Liver (tissue), 9 donors: ENCODE measurements around the gene PPME1. TPM values are rescaled to one million over a fixed set of nuclear protein-coding genes. Genes with fewer than 3 reads are reported as not detected.

Source experiments
- DNase-seq: peaks from one replicate; pipeline ENCODE4 v3.0.0-alpha.2; 2017; ENCODE audit warnings: low spot score
- H3K27ac ChIP-seq, 2 donors: one replicate each; pipeline ENCODE4 v1.7.0; 2013; ENCODE audit warnings: inconsistent platforms in 2 of 2, low read length in 2 of 2, control low read depth in 1 of 2, low read depth in 1 of 2, mild to moderate bottlenecking in 1 of 2
- H3K27me3 ChIP-seq, 4 donors: one replicate each; pipeline versions ENCODE4 v1.6.1 to v1.7.0; 2013; ENCODE audit warnings: low read length in 3 of 4, inconsistent platforms in 1 of 4, mild to moderate bottlenecking in 1 of 4, moderate library complexity in 1 of 4; ENCODE audit not compliant: control insufficient read depth in 4 of 4, insufficient read depth in 4 of 4
- H3K36me3 ChIP-seq, 4 donors: one replicate each; pipeline versions ENCODE4 v1.6.1 to v1.7.0; 2013; ENCODE audit warnings: low read length in 3 of 4, mild to moderate bottlenecking in 3 of 4, low read depth in 1 of 4, moderate library complexity in 1 of 4; ENCODE audit not compliant: control insufficient read depth in 4 of 4, insufficient read depth in 3 of 4
- H3K4me1 ChIP-seq, 4 donors: one replicate each; pipeline versions ENCODE4 v1.6.1 to v1.7.0; 2013; ENCODE audit warnings: low read length in 3 of 4, mild to moderate bottlenecking in 3 of 4, moderate library complexity in 1 of 4; ENCODE audit not compliant: control insufficient read depth in 4 of 4, insufficient read depth in 4 of 4
- H3K4me3 ChIP-seq, 3 donors: one replicate each; pipeline versions ENCODE4 v1.6.1 to v1.7.0; 2013; ENCODE audit warnings: low read length in 3 of 3, control low read depth in 1 of 3, low read depth in 1 of 3, mild to moderate bottlenecking in 1 of 3
- H3K9ac ChIP-seq, 2 donors: one replicate each; pipeline ENCODE4 v1.7.0; 2013; ENCODE audit warnings: low read length in 2 of 2, mild to moderate bottlenecking in 2 of 2, moderate library complexity in 2 of 2, control low read depth in 1 of 2, low read depth in 1 of 2
- H3K9me3 ChIP-seq, 4 donors: one replicate each; pipeline versions ENCODE4 v1.6.1 to v1.7.0; 2013; ENCODE audit warnings: low read length in 3 of 4; ENCODE audit not compliant: control insufficient read depth in 4 of 4
- EGR1 ChIP-seq, 2 donors: IDR thresholded peaks; 2 replicates each; pipeline ENCODE4 v1.6.1; 2016 to 2018; ENCODE audit warnings: antibody characterized with exemption in 2 of 2, low read depth in 2 of 2
- FOXA1 ChIP-seq: IDR thresholded peaks from 2 replicates; pipeline ENCODE4 v1.6.1; 2016; ENCODE audit warnings: antibody characterized with exemption
- FOXA2 ChIP-seq: IDR thresholded peaks from 2 replicates; pipeline ENCODE4 v1.6.1; 2016; ENCODE audit warnings: antibody characterized with exemption
- GABPA ChIP-seq, 2 donors: IDR thresholded peaks in 1 of 2; conservative IDR thresholded peaks in 1 of 2; 2 replicates each; pipeline ENCODE4 v1.6.1; 2016; ENCODE audit warnings: antibody characterized with exemption in 2 of 2, mild to moderate bottlenecking in 1 of 2, moderate library complexity in 1 of 2
- HNF4A ChIP-seq, 2 donors: conservative IDR thresholded peaks; 2 replicates each; pipeline ENCODE4 v1.6.1; 2016; ENCODE audit warnings: antibody characterized with exemption in 2 of 2, mild to moderate bottlenecking in 2 of 2
- HNF4G ChIP-seq: IDR thresholded peaks from 2 replicates; pipeline ENCODE4 v1.6.1; 2016; ENCODE audit warnings: antibody characterized with exemption
- JUND ChIP-seq, 2 donors: IDR thresholded peaks; 2 replicates each; pipeline ENCODE4 v1.6.1; 2016; ENCODE audit warnings: antibody characterized with exemption in 2 of 2
- NR2F2 ChIP-seq: IDR thresholded peaks from 2 replicates; pipeline ENCODE4 v1.6.1; 2016; ENCODE audit warnings: antibody characterized with exemption
- RAD21 ChIP-seq, 2 donors: IDR thresholded peaks; 2 replicates each; pipeline ENCODE4 v1.6.1; 2016; ENCODE audit warnings: antibody characterized with exemption in 2 of 2, mild to moderate bottlenecking in 2 of 2
- RXRA ChIP-seq, 2 donors: IDR thresholded peaks; 2 replicates each; pipeline ENCODE4 v1.6.1; 2017 to 2018; ENCODE audit warnings: antibody characterized with exemption in 2 of 2, mild to moderate bottlenecking in 1 of 2
- SP1 ChIP-seq: IDR thresholded peaks from 2 replicates; pipeline ENCODE4 v1.6.1; 2018; ENCODE audit warnings: antibody characterized with exemption, mild to moderate bottlenecking
- TAF1 ChIP-seq: conservative IDR thresholded peaks from 2 replicates; pipeline ENCODE4 v1.6.1; 2016; ENCODE audit warnings: antibody characterized with exemption, mild to moderate bottlenecking
- YY1 ChIP-seq: IDR thresholded peaks from 2 replicates; pipeline ENCODE4 v1.6.1; 2016; ENCODE audit warnings: antibody characterized with exemption, mild to moderate bottlenecking
- WGBS: extraction: QIAGEN DNeasy Blood & Tissue Kit; methylation state at CpG from one replicate; pipeline ENCODE4 v1.1.7; 2013; 5-methylcytosine and 5-hydroxymethylcytosine counted together
- polyA plus RNA-seq, 2 donors: library from polyadenylated mRNA; stranded (reverse) in 1 of 2; unstranded in 1 of 2; fragments of 200-250 nt in 1 of 2; fragments of >200 nt in 1 of 2; fragmentation: Nextera tagmentation in 1 of 2; extraction: Ambion mirVana in 1 of 2; gene quantifications; one replicate each; pipeline versions ENCODE4 v1.2.1 to v1.2.3, GENCODE V29; 2013 to 2015
- total RNA-seq, 2 donors: library from RNA; depleted of rRNA; stranded (reverse); fragments of >200 nt; gene quantifications; one replicate each; pipeline ENCODE4 v1.2.3, GENCODE V29; 2014
- TF ChIP-seq, protein P1 (sequence below): IDR thresholded peaks from 2 replicates; pipeline ENCODE4 v1.6.1; 2016; ENCODE audit warnings: antibody characterized with exemption
- TF ChIP-seq, protein P2 (sequence below): IDR thresholded peaks from 2 replicates; pipeline ENCODE4 v1.6.1; 2016; ENCODE audit warnings: antibody characterized with exemption
- TF ChIP-seq, protein P3 (sequence below): fragments of 150-350 bp; IDR thresholded peaks from 2 replicates; pipeline ENCODE4 v1.5.1; 2017; ENCODE audit warnings: improper control_type of control experiment, low read depth, low read length; ENCODE audit not compliant: missing input control
- TF ChIP-seq, protein P4 (sequence below): IDR thresholded peaks from 2 replicates; pipeline ENCODE4 v1.6.1; 2016; ENCODE audit warnings: antibody characterized with exemption, mild to moderate bottlenecking
- TF ChIP-seq, protein P5 (sequence below): IDR thresholded peaks from 2 replicates; pipeline ENCODE4 v1.6.1; 2016; ENCODE audit warnings: antibody characterized with exemption
- donor health status: healthy.
- donor health status: healthy.
- donor health status: healthy.
- donor health status: healthy.
- donor health status: healthy.

Gene PPME1
- total and polyA plus RNA-seq, 4 donors: 9.1 to 47.4 (median 13.6) TPM

DNA sequence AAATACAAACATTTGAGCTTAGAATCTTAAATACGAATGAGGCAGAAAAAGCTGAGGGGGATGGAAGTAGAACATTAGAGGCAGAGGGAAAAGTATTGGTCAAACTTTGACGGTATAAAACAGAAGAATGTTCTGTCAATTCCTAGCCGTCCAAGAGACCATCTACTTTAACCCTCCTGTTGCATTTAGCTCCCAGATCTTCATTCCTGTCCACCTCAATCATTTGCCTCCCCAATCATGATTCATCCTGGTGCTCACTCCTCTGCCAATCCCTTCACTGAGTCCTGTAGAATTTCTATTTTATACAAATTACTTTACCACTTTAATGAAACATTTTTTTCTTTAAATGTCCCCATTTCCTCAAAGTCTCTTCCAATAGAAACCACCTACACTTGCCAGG is 28.5 kb upstream of the PPME1 start:
- DNase-seq: no peak
- no peaks in the 10 kb centered on the region for H3K27me3 ChIP-seq
- H3K9me3 ChIP-seq: no peaks in the 10 kb centered on the region
- TF ChIP-seq SP1 (no peak), FOXA1 (no peak), HNF4G (no peak), NR2F2 (no peak), RAD21 (IDR thresholded peaks at IDR 0.05) (no peak), EGR1 (IDR thresholded peaks at IDR 0.05; ENCODE audit: low read depth in 2 of 2) (no peak), RXRA (IDR thresholded peaks at IDR 0.05) (no peak), HNF4A (conservative IDR thresholded peaks at IDR 0.05) (no peak), TAF1 (no peak), FOXA2 (no peak), JUND (IDR thresholded peaks at IDR 0.05) (no peak), YY1 (no peak), GABPA (IDR thresholded peaks at IDR 0.05 in 1 of 2, conservative IDR thresholded peaks at IDR 0.05 in 1 of 2) (no peak)
- TF ChIP-seq, protein P1, sequence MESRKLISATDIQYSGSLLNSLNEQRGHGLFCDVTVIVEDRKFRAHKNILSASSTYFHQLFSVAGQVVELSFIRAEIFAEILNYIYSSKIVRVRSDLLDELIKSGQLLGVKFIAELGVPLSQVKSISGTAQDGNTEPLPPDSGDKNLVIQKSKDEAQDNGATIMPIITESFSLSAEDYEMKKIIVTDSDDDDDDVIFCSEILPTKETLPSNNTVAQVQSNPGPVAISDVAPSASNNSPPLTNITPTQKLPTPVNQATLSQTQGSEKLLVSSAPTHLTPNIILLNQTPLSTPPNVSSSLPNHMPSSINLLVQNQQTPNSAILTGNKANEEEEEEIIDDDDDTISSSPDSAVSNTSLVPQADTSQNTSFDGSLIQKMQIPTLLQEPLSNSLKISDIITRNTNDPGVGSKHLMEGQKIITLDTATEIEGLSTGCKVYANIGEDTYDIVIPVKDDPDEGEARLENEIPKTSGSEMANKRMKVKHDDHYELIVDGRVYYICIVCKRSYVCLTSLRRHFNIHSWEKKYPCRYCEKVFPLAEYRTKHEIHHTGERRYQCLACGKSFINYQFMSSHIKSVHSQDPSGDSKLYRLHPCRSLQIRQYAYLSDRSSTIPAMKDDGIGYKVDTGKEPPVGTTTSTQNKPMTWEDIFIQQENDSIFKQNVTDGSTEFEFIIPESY: no peak
- TF ChIP-seq, protein P2, sequence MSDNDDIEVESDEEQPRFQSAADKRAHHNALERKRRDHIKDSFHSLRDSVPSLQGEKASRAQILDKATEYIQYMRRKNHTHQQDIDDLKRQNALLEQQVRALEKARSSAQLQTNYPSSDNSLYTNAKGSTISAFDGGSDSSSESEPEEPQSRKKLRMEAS: no peak
- TF ChIP-seq, protein P3, sequence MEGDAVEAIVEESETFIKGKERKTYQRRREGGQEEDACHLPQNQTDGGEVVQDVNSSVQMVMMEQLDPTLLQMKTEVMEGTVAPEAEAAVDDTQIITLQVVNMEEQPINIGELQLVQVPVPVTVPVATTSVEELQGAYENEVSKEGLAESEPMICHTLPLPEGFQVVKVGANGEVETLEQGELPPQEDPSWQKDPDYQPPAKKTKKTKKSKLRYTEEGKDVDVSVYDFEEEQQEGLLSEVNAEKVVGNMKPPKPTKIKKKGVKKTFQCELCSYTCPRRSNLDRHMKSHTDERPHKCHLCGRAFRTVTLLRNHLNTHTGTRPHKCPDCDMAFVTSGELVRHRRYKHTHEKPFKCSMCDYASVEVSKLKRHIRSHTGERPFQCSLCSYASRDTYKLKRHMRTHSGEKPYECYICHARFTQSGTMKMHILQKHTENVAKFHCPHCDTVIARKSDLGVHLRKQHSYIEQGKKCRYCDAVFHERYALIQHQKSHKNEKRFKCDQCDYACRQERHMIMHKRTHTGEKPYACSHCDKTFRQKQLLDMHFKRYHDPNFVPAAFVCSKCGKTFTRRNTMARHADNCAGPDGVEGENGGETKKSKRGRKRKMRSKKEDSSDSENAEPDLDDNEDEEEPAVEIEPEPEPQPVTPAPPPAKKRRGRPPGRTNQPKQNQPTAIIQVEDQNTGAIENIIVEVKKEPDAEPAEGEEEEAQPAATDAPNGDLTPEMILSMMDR: no peak
- TF ChIP-seq, protein P4, sequence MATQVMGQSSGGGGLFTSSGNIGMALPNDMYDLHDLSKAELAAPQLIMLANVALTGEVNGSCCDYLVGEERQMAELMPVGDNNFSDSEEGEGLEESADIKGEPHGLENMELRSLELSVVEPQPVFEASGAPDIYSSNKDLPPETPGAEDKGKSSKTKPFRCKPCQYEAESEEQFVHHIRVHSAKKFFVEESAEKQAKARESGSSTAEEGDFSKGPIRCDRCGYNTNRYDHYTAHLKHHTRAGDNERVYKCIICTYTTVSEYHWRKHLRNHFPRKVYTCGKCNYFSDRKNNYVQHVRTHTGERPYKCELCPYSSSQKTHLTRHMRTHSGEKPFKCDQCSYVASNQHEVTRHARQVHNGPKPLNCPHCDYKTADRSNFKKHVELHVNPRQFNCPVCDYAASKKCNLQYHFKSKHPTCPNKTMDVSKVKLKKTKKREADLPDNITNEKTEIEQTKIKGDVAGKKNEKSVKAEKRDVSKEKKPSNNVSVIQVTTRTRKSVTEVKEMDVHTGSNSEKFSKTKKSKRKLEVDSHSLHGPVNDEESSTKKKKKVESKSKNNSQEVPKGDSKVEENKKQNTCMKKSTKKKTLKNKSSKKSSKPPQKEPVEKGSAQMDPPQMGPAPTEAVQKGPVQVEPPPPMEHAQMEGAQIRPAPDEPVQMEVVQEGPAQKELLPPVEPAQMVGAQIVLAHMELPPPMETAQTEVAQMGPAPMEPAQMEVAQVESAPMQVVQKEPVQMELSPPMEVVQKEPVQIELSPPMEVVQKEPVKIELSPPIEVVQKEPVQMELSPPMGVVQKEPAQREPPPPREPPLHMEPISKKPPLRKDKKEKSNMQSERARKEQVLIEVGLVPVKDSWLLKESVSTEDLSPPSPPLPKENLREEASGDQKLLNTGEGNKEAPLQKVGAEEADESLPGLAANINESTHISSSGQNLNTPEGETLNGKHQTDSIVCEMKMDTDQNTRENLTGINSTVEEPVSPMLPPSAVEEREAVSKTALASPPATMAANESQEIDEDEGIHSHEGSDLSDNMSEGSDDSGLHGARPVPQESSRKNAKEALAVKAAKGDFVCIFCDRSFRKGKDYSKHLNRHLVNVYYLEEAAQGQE: no peak
- TF ChIP-seq, protein P5, sequence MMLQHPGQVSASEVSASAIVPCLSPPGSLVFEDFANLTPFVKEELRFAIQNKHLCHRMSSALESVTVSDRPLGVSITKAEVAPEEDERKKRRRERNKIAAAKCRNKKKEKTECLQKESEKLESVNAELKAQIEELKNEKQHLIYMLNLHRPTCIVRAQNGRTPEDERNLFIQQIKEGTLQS: no peak
- H3K36me3 ChIP-seq: peaks cover 0 to 5% (median 0%) of the 10 kb centered on the region in 4 donors
- no peaks in the 10 kb centered on the region for H3K4me1 ChIP-seq
- H3K27ac ChIP-seq: no peak overlapping the region
- H3K4me3 ChIP-seq: no peak overlapping the region
- H3K9ac ChIP-seq: no peak overlapping the region
- WGBS: 94% methylated on average over 3 of the region's 3 CpGs

DNA sequence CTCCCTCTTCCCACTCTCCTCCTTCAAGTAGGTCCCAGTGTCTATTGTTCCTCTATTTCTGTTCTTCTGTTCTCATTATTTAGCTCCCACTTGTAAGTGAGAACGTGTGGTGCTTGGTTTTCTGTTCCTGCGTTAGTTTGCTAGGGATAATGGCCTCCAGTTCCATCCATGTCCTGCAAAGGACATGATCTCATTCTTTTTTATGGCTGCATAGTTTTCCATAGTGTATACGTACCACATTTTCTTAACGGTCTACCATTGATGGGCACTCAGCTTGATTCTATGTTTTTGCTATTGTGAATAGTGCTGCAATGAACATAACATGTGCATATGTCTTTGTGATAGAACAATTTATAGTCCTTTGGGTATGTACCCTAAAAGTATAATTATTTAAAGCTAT is 26.5 kb upstream of the PPME1 start:
- H3K9ac ChIP-seq: no peak overlapping the region
- no peaks in the 10 kb centered on the region for H3K27me3 ChIP-seq
- no peak for DNase-seq
- 98% methylated on average over 4 of the region's 4 CpGs for WGBS
- H3K9me3 ChIP-seq: no peaks in the 10 kb centered on the region
- H3K4me3 ChIP-seq: no peak overlapping the region
- no peak overlapping the region for H3K27ac ChIP-seq
- H3K4me1 ChIP-seq: no peaks in the 10 kb centered on the region
- no peaks in the 10 kb centered on the region for H3K36me3 ChIP-seq
- TF ChIP-seq, protein P1: no peak
- no peak for TF ChIP-seq JUND (IDR thresholded peaks at IDR 0.05)
- TF ChIP-seq EGR1 (IDR thresholded peaks at IDR 0.05; ENCODE audit: low read depth in 2 of 2): no peak
- no peak for TF ChIP-seq HNF4G
- TF ChIP-seq SP1: no peak
- TF ChIP-seq HNF4A (conservative IDR thresholded peaks at IDR 0.05): no peak
- TF ChIP-seq YY1: no peak
- no peak for TF ChIP-seq RAD21 (IDR thresholded peaks at IDR 0.05)
- TF ChIP-seq, protein P2: no peak
- no peak for TF ChIP-seq RXRA (IDR thresholded peaks at IDR 0.05)
- TF ChIP-seq TAF1: no peak
- TF ChIP-seq, protein P5: no peak
- no peak for TF ChIP-seq FOXA2
- TF ChIP-seq NR2F2: no peak
